ENCODE results near the gene OTOR.

Gene OTOR

GRCh38 chr20:16732506-16733152, 15.5 kb upstream of the OTOR start:
- Histone ChIP-seq H2BK15ac (ENCODE audit: low read depth, poor library complexity, severe bottlenecking) (no peak overlapping the region), H3K4me3 (ENCODE audit: insufficient read depth in 1 of 2, low read depth in 1 of 2, low read length in 2 of 2) (no peak overlapping the region), H3K27ac (ENCODE audit: low read length, poor library complexity, severe bottlenecking) (no peak overlapping the region), H2BK12ac (ENCODE audit: low read length in 2 of 2) (no peak overlapping the region), H3K27me3 (ENCODE audit: control insufficient read depth in 1 of 2, insufficient read depth in 1 of 2, low read length in 2 of 2) (no peaks in the 10 kb centered on the region), H2AFZ (ENCODE audit: low read depth, low read length) (no peak overlapping the region), H3K79me1 (replicated peaks; ENCODE audit: low read length, poor library complexity, severe bottlenecking) (peaks cover 19% of the 10 kb centered on the region), H3K18ac (ENCODE audit: low read depth in 1 of 2, low read length in 2 of 2) (no peak overlapping the region), H4K8ac (ENCODE audit: low read length) (no peak overlapping the region), H3K4me2 (ENCODE audit: low read length, poor library complexity, severe bottlenecking) (no peak overlapping the region), H3K9me3 (ENCODE audit: control insufficient read depth, low read length) (no peaks in the 10 kb centered on the region), H3K14ac (ENCODE audit: low read length in 2 of 2) (no peak overlapping the region), H2BK120ac (ENCODE audit: low read depth, low read length) (no peak overlapping the region), H4K91ac (ENCODE audit: low read length) (no peak overlapping the region), H2BK5ac (ENCODE audit: low read depth, low read length, poor library complexity, severe bottlenecking) (no peak overlapping the region), H2AK5ac (ENCODE audit: low read length, severe bottlenecking) (no peak overlapping the region), H3K36me3 (ENCODE audit: control insufficient read depth in 1 of 2, insufficient read depth in 2 of 2, low read depth in 1 of 2, low read length in 2 of 2) (peaks cover 9 to 57% of the 10 kb centered on the region in 2 experiments), H3K4ac (ENCODE audit: low read depth in 1 of 2, low read length in 2 of 2) (no peak overlapping the region), H3K4me1 (ENCODE audit: control insufficient read depth, insufficient read depth, low read depth, low read length) (no peaks in the 10 kb centered on the region), H3K23ac (ENCODE audit: low read length in 2 of 2) (no peak overlapping the region), H3K9ac (ENCODE audit: low read length) (no peak overlapping the region)
- DNase-seq, result peak; percentile 5
- 76% methylated on average over 4 of the region's 4 CpGs for WGBS

GRCh38 chr20:16740365-16741072, 7.6 kb upstream of the OTOR start:
- WGBS, result 94% methylated on average over 3 of the region's 6 CpGs
- Histone ChIP-seq H2BK12ac (ENCODE audit: low read length in 2 of 2) (no peak overlapping the region), H3K23ac (ENCODE audit: low read length in 2 of 2) (no peak overlapping the region), H3K9ac (ENCODE audit: low read length) (no peak overlapping the region), H2AK5ac (ENCODE audit: low read length, severe bottlenecking) (no peak overlapping the region), H2BK15ac (ENCODE audit: low read depth, poor library complexity, severe bottlenecking) (no peak overlapping the region), H3K4me3 (ENCODE audit: insufficient read depth in 1 of 2, low read depth in 1 of 2, low read length in 2 of 2) (no peak overlapping the region), H3K18ac (ENCODE audit: low read depth in 1 of 2, low read length in 2 of 2) (no peak overlapping the region), H2BK120ac (ENCODE audit: low read depth, low read length) (no peak overlapping the region), H3K27me3 (ENCODE audit: control insufficient read depth in 1 of 2, insufficient read depth in 1 of 2, low read length in 2 of 2) (no peaks in the 10 kb centered on the region), H3K9me3 (ENCODE audit: control insufficient read depth, low read length) (no peaks in the 10 kb centered on the region), H3K79me1 (replicated peaks; ENCODE audit: low read length, poor library complexity, severe bottlenecking) (peaks cover 6% of the 10 kb centered on the region), H4K8ac (ENCODE audit: low read length) (no peak overlapping the region), H3K27ac (ENCODE audit: low read length, poor library complexity, severe bottlenecking) (no peak overlapping the region), H3K36me3 (ENCODE audit: control insufficient read depth in 1 of 2, insufficient read depth in 2 of 2, low read depth in 1 of 2, low read length in 2 of 2) (peaks cover 6 to 64% of the 10 kb centered on the region in 2 experiments), H3K14ac (ENCODE audit: low read length in 2 of 2) (no peak overlapping the region), H3K4me2 (ENCODE audit: low read length, poor library complexity, severe bottlenecking) (no peak overlapping the region), H4K91ac (ENCODE audit: low read length) (no peak overlapping the region), H3K4me1 (ENCODE audit: control insufficient read depth, insufficient read depth, low read depth, low read length) (no peaks in the 10 kb centered on the region), H2BK5ac (ENCODE audit: low read depth, low read length, poor library complexity, severe bottlenecking) (no peak overlapping the region), H3K4ac (ENCODE audit: low read depth in 1 of 2, low read length in 2 of 2) (no peak overlapping the region), H2AFZ (ENCODE audit: low read depth, low read length) (no peak overlapping the region)
- no peak for DNase-seq

GRCh38 chr20:16744178-16744807, 3.9 kb upstream of the OTOR start:
- H3K18ac ChIP-seq (ENCODE audit: low read depth in 1 of 2, low read length in 2 of 2), result no peak overlapping the region
- WGBS, result 85% methylated on average over 3 of the region's 3 CpGs
- no peak for DNase-seq

GRCh38 chr20:16745204-16745603, 3.0 kb upstream of the OTOR start:
- no peaks in the 10 kb centered on the region for H3K27me3 ChIP-seq (ENCODE audit: control insufficient read depth in 1 of 2, insufficient read depth in 1 of 2, low read length in 2 of 2)
- 81% methylated on average over 3 of the region's 5 CpGs for WGBS
- H3K14ac ChIP-seq (ENCODE audit: low read length in 2 of 2), result no peak overlapping the region
- no peak overlapping the region for H2BK15ac ChIP-seq (ENCODE audit: low read depth, poor library complexity, severe bottlenecking)
- H3K23ac ChIP-seq (ENCODE audit: low read length in 2 of 2), result no peak overlapping the region
- no peak overlapping the region for H3K9ac ChIP-seq (ENCODE audit: low read length)
- H2BK120ac ChIP-seq (ENCODE audit: low read depth, low read length), result no peak overlapping the region
- H3K18ac ChIP-seq (ENCODE audit: low read depth in 1 of 2, low read length in 2 of 2), result no peak overlapping the region
- H3K79me1 ChIP-seq (replicated peaks; ENCODE audit: low read length, poor library complexity, severe bottlenecking), result no peaks in the 10 kb centered on the region
- no peak overlapping the region for H2BK5ac ChIP-seq (ENCODE audit: low read depth, low read length, poor library complexity, severe bottlenecking)
- no peak overlapping the region for H3K4ac ChIP-seq (ENCODE audit: low read depth in 1 of 2, low read length in 2 of 2)
- H4K8ac ChIP-seq (ENCODE audit: low read length), result no peak overlapping the region
- no peaks in the 10 kb centered on the region for H3K9me3 ChIP-seq (ENCODE audit: control insufficient read depth, low read length)
- H3K4me1 ChIP-seq (ENCODE audit: control insufficient read depth, insufficient read depth, low read depth, low read length), result no peaks in the 10 kb centered on the region
- H2BK12ac ChIP-seq (ENCODE audit: low read length in 2 of 2), result no peak overlapping the region
- peaks cover 2 to 24% of the 10 kb centered on the region in 2 experiments for H3K36me3 ChIP-seq (ENCODE audit: control insufficient read depth in 1 of 2, insufficient read depth in 2 of 2, low read depth in 1 of 2, low read length in 2 of 2)
- DNase-seq, result no peak
- H2AK5ac ChIP-seq (ENCODE audit: low read length, severe bottlenecking), result no peak overlapping the region
- H4K91ac ChIP-seq (ENCODE audit: low read length), result no peak overlapping the region
- H3K4me2 ChIP-seq (ENCODE audit: low read length, poor library complexity, severe bottlenecking), result no peak overlapping the region
- H3K27ac ChIP-seq (ENCODE audit: low read length, poor library complexity, severe bottlenecking), result no peak overlapping the region
- no peak overlapping the region for H2AFZ ChIP-seq (ENCODE audit: low read depth, low read length)
- no peak overlapping the region for H3K4me3 ChIP-seq (ENCODE audit: insufficient read depth in 1 of 2, low read depth in 1 of 2, low read length in 2 of 2)

More at GRCh38 chr20:16744178-16744807, 3.9 kb upstream of the OTOR start:
- Histone ChIP-seq H3K4me2 (ENCODE audit: low read length, poor library complexity, severe bottlenecking) (no peak overlapping the region), H2BK120ac (ENCODE audit: low read depth, low read length) (no peak overlapping the region), H3K9ac (ENCODE audit: low read length) (no peak overlapping the region), H3K4me3 (ENCODE audit: insufficient read depth in 1 of 2, low read depth in 1 of 2, low read length in 2 of 2) (no peak overlapping the region), H3K14ac (ENCODE audit: low read length in 2 of 2) (no peak overlapping the region), H4K91ac (ENCODE audit: low read length) (no peak overlapping the region), H2BK12ac (ENCODE audit: low read length in 2 of 2) (no peak overlapping the region), H3K27me3 (ENCODE audit: control insufficient read depth in 1 of 2, insufficient read depth in 1 of 2, low read length in 2 of 2) (no peaks in the 10 kb centered on the region), H2BK5ac (ENCODE audit: low read depth, low read length, poor library complexity, severe bottlenecking) (no peak overlapping the region), H3K4ac (ENCODE audit: low read depth in 1 of 2, low read length in 2 of 2) (no peak overlapping the region), H2AK5ac (ENCODE audit: low read length, severe bottlenecking) (no peak overlapping the region), H3K23ac (ENCODE audit: low read length in 2 of 2) (no peak overlapping the region), H3K79me1 (replicated peaks; ENCODE audit: low read length, poor library complexity, severe bottlenecking) (no peaks in the 10 kb centered on the region), H3K9me3 (ENCODE audit: control insufficient read depth, low read length) (no peaks in the 10 kb centered on the region), H3K36me3 (ENCODE audit: control insufficient read depth in 1 of 2, insufficient read depth in 2 of 2, low read depth in 1 of 2, low read length in 2 of 2) (peaks cover 2 to 33% of the 10 kb centered on the region in 2 experiments), H4K8ac (ENCODE audit: low read length) (no peak overlapping the region), H3K27ac (ENCODE audit: low read length, poor library complexity, severe bottlenecking) (no peak overlapping the region), H3K4me1 (ENCODE audit: control insufficient read depth, insufficient read depth, low read depth, low read length) (no peaks in the 10 kb centered on the region), H2BK15ac (ENCODE audit: low read depth, poor library complexity, severe bottlenecking) (no peak overlapping the region), H2AFZ (ENCODE audit: low read depth, low read length) (no peak overlapping the region)

Data from mesenchymal stem cell (in vitro differentiated cells and primary cell).